Measurements from ENCODE around the gene PCNX2. TPM values are rescaled to one million over a fixed set of nuclear protein-coding genes. Genes with fewer than 3 reads are reported as not detected.

Gene PCNX2
- total and polyA plus RNA-seq, 2 of the 8 experiments (the other 6 are each of a cell fraction or from before 2014, with no cell fraction given) = 46.1 to 57.6 TPM

- TF ChIP-seq TAF7 (optimal IDR thresholded peaks at IDR 0.05; ENCODE audit: borderline replicate concordance, low read depth, low read length) (no peak), JUN (IDR thresholded peaks at IDR 0.05; ENCODE audit: low read depth, low read length) (no peak), BACH1 (IDR thresholded peaks at IDR 0.05; ENCODE audit: low read length) (no peak), RXRA (IDR thresholded peaks at IDR 0.05; ENCODE audit: insufficient read depth, low read depth, low read length) (no peak), RFX5 (IDR thresholded peaks at IDR 0.05; ENCODE audit: borderline replicate concordance, low read depth, low read length) (no peak), FOSL1 (IDR thresholded peaks at IDR 0.05; ENCODE audit: insufficient read depth, low read depth, low read length) (no peak), SP2 (IDR thresholded peaks at IDR 0.05; ENCODE audit: low read length) (no peak), BRCA1 (IDR thresholded peaks at IDR 0.05; ENCODE audit: low read depth, low read length) (no peak), TBP (IDR thresholded peaks at IDR 0.05; ENCODE audit: low read depth, low read length) (no peak)
- Histone ChIP-seq H4K20me1 (replicated peaks in 1 of 2; ENCODE audit: control insufficient read depth in 1 of 2, insufficient read depth in 2 of 2, low read length in 2 of 2) (peaks cover 6 to 9% of the 10 kb centered on the region in 2 experiments), H3K9ac (replicated peaks in 1 of 4; ENCODE audit: extremely low read depth in 1 of 4, low read depth in 3 of 4, low read length in 3 of 4) (no peak overlapping the region), H3K79me1 (ENCODE audit: low read depth, low read length) (peaks cover 3% of the 10 kb centered on the region), H3K23me2 (ENCODE audit: low read depth, low read length) (no peaks in the 10 kb centered on the region), H3K14ac (ENCODE audit: insufficient read length) (no peak overlapping the region), H3K9me3 (ENCODE audit: insufficient read depth in 2 of 2, low read depth in 1 of 2, low read length in 1 of 2) (no peaks in the 10 kb centered on the region), H3K56ac (replicated peaks; ENCODE audit: insufficient read length, low read depth, low read length) (no peak overlapping the region), H3K4me3 (ENCODE audit: extremely low read depth in 1 of 4, insufficient read depth in 2 of 4, low read depth in 3 of 4, low read length in 4 of 4) (no peak overlapping the region), H3K4me1 (replicated peaks in 1 of 4; ENCODE audit: control insufficient read depth in 3 of 4, insufficient read depth in 4 of 4, low read length in 3 of 4) (no peaks in the 10 kb centered on the region), H3K27me3 (replicated peaks in 1 of 4; ENCODE audit: control insufficient read depth in 3 of 4, extremely low read depth in 1 of 4, insufficient read depth in 3 of 4, low read length in 3 of 4) (no peaks in the 10 kb centered on the region), H3K36me3 (ENCODE audit: control insufficient read depth in 2 of 4, insufficient read depth in 4 of 4, low read length in 3 of 4) (peaks cover 13 to 36% (median 29%) of the 10 kb centered on the region in 4 experiments; a peak in 7 of 8 replicates), H3K23ac (ENCODE audit: insufficient read length) (no peak overlapping the region), H2BK12ac (ENCODE audit: low read depth, low read length) (no peak overlapping the region), H2BK120ac (replicated peaks; ENCODE audit: low read depth, low read length) (no peak overlapping the region), H3K27ac (ENCODE audit: low read depth, low read length) (no peak overlapping the region), H4K5ac (ENCODE audit: insufficient read length, low read depth, low read length) (no peak overlapping the region), H2AFZ (ENCODE audit: low read length) (no peak overlapping the region), H3K79me2 (ENCODE audit: control insufficient read depth in 1 of 2, insufficient read depth in 2 of 2, low read length in 2 of 2) (peaks cover 0 to 15% of the 10 kb centered on the region in 2 experiments; a peak in 1 of 4 replicates), H2BK20ac (ENCODE audit: low read length) (no peak overlapping the region), H4K91ac (replicated peaks; ENCODE audit: insufficient read length, low read length) (no peak overlapping the region), H3K4me2 (ENCODE audit: insufficient read depth in 1 of 2, low read depth in 2 of 2, low read length in 2 of 2) (no peak overlapping the region), H2BK15ac (ENCODE audit: low read length) (no peak overlapping the region), H2BK5ac (ENCODE audit: low read depth, low read length) (no peak overlapping the region), H4K8ac (ENCODE audit: extremely low read depth, insufficient read depth, low read length) (no peak overlapping the region), H3K4ac (replicated peaks; ENCODE audit: insufficient read length, low read depth, low read length) (no peak overlapping the region), H2AK5ac (ENCODE audit: low read depth, low read length) (no peak overlapping the region), H3K18ac (ENCODE audit: extremely low read depth, low read length) (no peak overlapping the region)
- 92% methylated on average over 5 of the region's 5 CpGs; no CpG with 5 or more reads in 1 of the 2 experiments for WGBS, 2 experiments (ENCODE audit: extremely low coverage in 1 of 2, insufficient coverage in 1 of 2, insufficient read length in 1 of 2, insufficient replicate concordance in 2 of 2, low coverage in 1 of 2, low lambda C conversion rate in 2 of 2, missing lambda C conversion rate in 1 of 2)
- DNase-seq (ENCODE audit: low read depth in 1 of 2, low spot score in 2 of 2) (no peak), FAIRE-seq (no peak)
- POLR2A ChIA-PET (ENCODE audit: partially characterized antibody) = interaction anchor here (1.1 kb wide), 1 partner anchor 18 kb away, joined by 3 read pairs; no protein-coding TSS in a partner anchor
- CTCF ChIA-PET (ENCODE audit: partially characterized antibody) = interaction anchor here (0.9 to 1.7 kb wide), 4 partner anchors 11 to 21 kb away, joined by 3 to 5 read pairs (median 4); no protein-coding TSS in a partner anchor
These were observed 325.7 kb downstream of the PCNX2 start for GRCh38 chr1:232969799-232970198.
